SK-N-SH (cell line): Measurements from ENCODE around the gene ANAPC5. TPM values are rescaled to one million over a fixed set of nuclear protein-coding genes. Genes with fewer than 3 reads are reported as not detected.
A peak's percentile ranks its signal among the peaks of the same experiment; 100 is the strongest.

ENCODE experiments used
- CTCF ChIA-PET: fragments of 300-600, 350-600 bp; formaldehyde crosslinking; extraction: SDS; loops from one replicate; lab custom pipeline; 2021; lab: Yijun Ruan, JAX
- POLR2A ChIA-PET: fragments of 350-600 bp; sonication (Branson Sonifier 250); formaldehyde crosslinking; extraction: SDS; loops from one replicate; lab custom pipeline; 2020; ENCODE audit warnings: antibody characterized with exemption, inconsistent platforms; lab: Yijun Ruan, JAX
- DNase-seq: peaks from one replicate; pipeline ENCODE4 v3.0.0; 2012
- H2AFZ ChIP-seq: fragments of 200-600 bp; sonication (generic); 2 replicates; pipeline ENCODE4 v1.8.1; 2016; ENCODE audit warnings: antibody characterized with exemption, mild to moderate bottlenecking, low read depth
- H3F3A ChIP-seq: fragments of 200-600 bp; sonication (generic); replicated peaks from 2 replicates; pipeline ENCODE3; 2016; ENCODE audit warnings: antibody characterized with exemption, mild to moderate bottlenecking; ENCODE audit not compliant: insufficient read depth
- H3K27ac ChIP-seq, 2 experiments: fragments of 200-500 bp in 1 of 2; fragments of 200-600 bp in 1 of 2; sonication (Bioruptor generic) in 1 of 2; sonication (generic), shearing (Covaris generic) in 1 of 2; 2 replicates each; pipeline versions ENCODE4 v1.5.1 to v1.6.1; 2014 to 2016; ENCODE audit warnings: low read depth in 2 of 2, inconsistent platforms in 1 of 2, low read length in 1 of 2, mild to moderate bottlenecking in 1 of 2, mixed read lengths in 1 of 2
- H3K27me3 ChIP-seq: fragments of 200-600 bp; sonication (generic), shearing (Covaris generic); 2 replicates; pipeline ENCODE4 v1.6.1; 2016; ENCODE audit warnings: mixed run types; ENCODE audit not compliant: insufficient read depth
- H3K36me3 ChIP-seq, 2 experiments: fragments of 200-500 bp in 1 of 2; fragments of 200-600 bp in 1 of 2; sonication (Bioruptor generic) in 1 of 2; sonication (generic) in 1 of 2; replicated peaks in 1 of 2; 2 replicates each; pipeline versions ENCODE3 to v1.5.1; 2014 to 2016; ENCODE audit warnings: low read length in 1 of 2, mild to moderate bottlenecking in 1 of 2; ENCODE audit not compliant: insufficient read depth in 2 of 2, control insufficient read depth in 1 of 2
- H3K4me1 ChIP-seq, 2 experiments: fragments of 200-500 bp in 1 of 2; fragments of 200-600 bp in 1 of 2; sonication (Bioruptor generic) in 1 of 2; sonication (generic), shearing (Covaris generic) in 1 of 2; 2 replicates each; pipeline versions ENCODE4 v1.5.1 to v1.6.1; 2014 to 2016; ENCODE audit warnings: low read depth in 1 of 2, low read length in 1 of 2, mixed run types in 1 of 2; ENCODE audit not compliant: insufficient read depth in 2 of 2, control insufficient read depth in 1 of 2
- H3K4me2 ChIP-seq: fragments of 200-600 bp; sonication (generic), shearing (Covaris generic); 2 replicates; pipeline ENCODE4 v1.6.1; 2017; ENCODE audit warnings: mixed run types
- H3K4me3 ChIP-seq, 2 experiments: fragments of 200-500 bp in 1 of 2; fragments of 200-600 bp in 1 of 2; sonication (Bioruptor generic) in 1 of 2; sonication (generic), shearing (Covaris generic) in 1 of 2; 2 replicates each; pipeline versions ENCODE4 v1.5.1 to v1.8.1; 2014 to 2016; ENCODE audit warnings: low read depth in 2 of 2, inconsistent platforms in 1 of 2, low read length in 1 of 2, mild to moderate bottlenecking in 1 of 2, mixed read lengths in 1 of 2, moderate library complexity in 1 of 2
- H3K79me2 ChIP-seq: fragments of 200-600 bp; sonication (generic); 2 replicates; pipeline ENCODE4 v1.8.1; 2017; ENCODE audit warnings: mild to moderate bottlenecking; ENCODE audit not compliant: insufficient read depth
- H3K9ac ChIP-seq: fragments of 200-600 bp; sonication (generic); 2 replicates; pipeline ENCODE4 v1.6.1; 2017; ENCODE audit warnings: mixed run types
- H3K9me2 ChIP-seq: fragments of 200-600 bp; sonication (generic); 2 replicates; pipeline ENCODE4 v1.6.1; 2017; ENCODE audit warnings: mixed run types
- H3K9me3 ChIP-seq: fragments of 200-600 bp; sonication (generic); 2 replicates; pipeline ENCODE4 v1.6.1; 2017; ENCODE audit warnings: mixed run types, mild to moderate bottlenecking, moderate library complexity
- H4K20me1 ChIP-seq: fragments of 200-600 bp; sonication (generic); 2 replicates; pipeline ENCODE4 v1.6.1; 2017; ENCODE audit warnings: mild to moderate bottlenecking, mixed run types; ENCODE audit not compliant: insufficient read depth
- EP300 ChIP-seq, 2 experiments: IDR thresholded peaks; 2 replicates each; pipeline versions ENCODE4 v1.4.0 to v1.6.1; 2012; ENCODE audit warnings: borderline replicate concordance in 1 of 2, low read depth in 1 of 2, low read length in 1 of 2
- GABPA ChIP-seq: IDR thresholded peaks from 2 replicates; pipeline ENCODE4 v1.4.0; 2012; ENCODE audit warnings: low read depth, mild to moderate bottlenecking
- IRF3 ChIP-seq: fragments of 150-350 bp; IDR thresholded peaks from 2 replicates; pipeline ENCODE4 v1.6.1; 2016; ENCODE audit warnings: mild to moderate bottlenecking, low read depth, low read length
- MXI1 ChIP-seq: IDR thresholded peaks from 2 replicates; pipeline ENCODE4 v1.6.1; 2012; ENCODE audit warnings: mild to moderate bottlenecking, low read depth, low read length, improper control_type of control experiment
- RXRA ChIP-seq: IDR thresholded peaks from 2 replicates; pipeline ENCODE4 v1.4.0; 2012; ENCODE audit warnings: low read depth, mild to moderate bottlenecking, borderline replicate concordance
- SIN3A ChIP-seq: IDR thresholded peaks from 2 replicates; pipeline ENCODE4 v1.6.1; 2012; ENCODE audit warnings: low read depth, mild to moderate bottlenecking, low read length, moderate library complexity, borderline replicate concordance
- TCF12 ChIP-seq: IDR thresholded peaks from 2 replicates; pipeline ENCODE4 v1.4.0; 2012
- TEAD4 ChIP-seq: IDR thresholded peaks from 2 replicates; pipeline ENCODE4 v1.4.0; 2012; ENCODE audit warnings: mild to moderate bottlenecking, borderline replicate concordance; ENCODE audit not compliant: insufficient read depth
- WGBS: methylation state at CpG from one replicate; pipeline ENCODE4 v1.1.6; 2017; ENCODE audit warnings: low lambda C conversion rate; 5-methylcytosine and 5-hydroxymethylcytosine counted together
- polyA plus RNA-seq, 3 experiments: library from polyadenylated mRNA; depleted of rRNA; stranded (reverse); fragments of >200 nt; gene quantifications; 2 replicates each; pipeline ENCODE4 v1.2.3, GENCODE V29; 2012
- TF ChIP-seq, protein P1 (sequence below): IDR thresholded peaks from 2 replicates; pipeline ENCODE4 v1.4.0; 2012; ENCODE audit warnings: low read depth
- TF ChIP-seq, protein P2 (sequence below): fragments of 150-350 bp; IDR thresholded peaks from 2 replicates; pipeline ENCODE4 v1.6.1; 2017; ENCODE audit warnings: antibody characterized with exemption, low read length, low read depth, borderline replicate concordance

The ANAPC5 gene
- polyA plus RNA-seq, 1 of the 3 experiments (the other 2 are of a cell fraction) = 110 TPM

DNA sequence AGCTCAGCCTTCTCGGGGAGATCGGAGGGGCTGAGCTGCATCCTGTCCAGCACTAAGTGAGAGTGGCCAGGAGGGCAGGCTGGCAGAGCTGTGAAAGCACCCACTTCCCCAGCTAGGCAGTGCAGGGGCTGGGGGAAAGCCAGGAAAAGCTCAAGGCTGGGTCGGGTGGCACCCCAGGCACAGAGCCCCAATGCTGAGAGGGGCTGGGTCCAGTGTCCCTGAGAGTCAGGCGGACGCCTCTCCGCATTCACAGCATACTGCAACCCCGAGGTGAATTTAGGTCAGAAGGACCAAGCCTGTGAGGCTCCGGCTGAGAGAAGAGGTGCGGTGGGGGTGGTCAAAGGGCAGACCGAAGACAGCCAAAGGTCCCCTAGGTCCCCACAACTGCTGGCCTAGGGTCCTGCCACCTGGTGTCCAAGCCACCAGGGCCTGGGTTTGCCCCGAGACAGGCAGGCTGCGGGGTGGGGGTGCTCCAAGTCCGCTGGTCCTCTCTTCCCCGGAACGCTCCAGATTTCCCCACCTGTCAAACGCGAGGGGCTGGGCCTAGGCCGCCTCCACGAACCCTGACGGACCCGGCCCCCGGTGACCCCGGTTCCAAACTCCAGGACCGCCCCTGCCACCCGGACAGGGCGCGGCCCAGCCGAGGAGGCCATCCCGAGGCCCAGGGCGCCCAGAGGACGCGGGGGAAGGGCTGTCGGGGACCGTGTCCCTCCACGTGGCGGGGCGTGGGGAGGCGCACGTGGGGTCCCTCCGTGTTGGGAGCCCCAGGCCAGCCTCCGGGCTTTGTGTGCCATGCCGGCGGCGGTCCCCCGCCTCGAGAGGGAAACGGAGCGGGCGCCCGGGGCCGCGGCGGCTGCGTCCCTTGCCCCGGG, 56.2 kb downstream of the ANAPC5 start:
- H3K36me3 ChIP-seq = peaks cover 0 to 11% of the 10 kb centered on the region in 2 experiments
- peak overlapping the region; percentile 85 for H3K9ac ChIP-seq
- H4K20me1 ChIP-seq = 0 out of 2 replicates have a peak, but pooled peaks cover 3% of the 10 kb centered on the region
- peak overlapping the region; percentile 72; the same call in 1 of the 2 replicates for H2AFZ ChIP-seq
- peaks cover 34% of the 10 kb centered on the region for H3K79me2 ChIP-seq
- peak overlapping the region; percentile 76 to 90 for H3K4me3 ChIP-seq
- H3F3A ChIP-seq = peaks cover 11% of the 10 kb centered on the region
- H3K9me2 ChIP-seq = no peaks in the 10 kb centered on the region
- no peaks in the 10 kb centered on the region for H3K9me3 ChIP-seq
- POLR2A ChIA-PET = interaction anchor here (0.5 to 1.7 kb wide), 2 partner anchors 30 to 43 kb away, joined by 3 to 5 read pairs; no protein-coding TSS in a partner anchor
- H3K4me1 ChIP-seq = peaks cover 3 to 8% of the 10 kb centered on the region in 2 experiments; a peak in 2 of 4 replicates
- CTCF ChIA-PET = interaction anchor here (0.7 to 1.8 kb wide), 8 partner anchors 10 to 147 kb away, joined by 3 to 6 read pairs (median 4); no protein-coding TSS in a partner anchor
- no peaks in the 10 kb centered on the region for H3K27me3 ChIP-seq
- WGBS = 2% methylated on average over 9 of the region's 55 CpGs
- 0 out of 2 replicates have a peak, but pooled peaks have one; percentile 8 for TF ChIP-seq GABPA
- TF ChIP-seq IRF3 = no peak
- TF ChIP-seq, protein P1, sequence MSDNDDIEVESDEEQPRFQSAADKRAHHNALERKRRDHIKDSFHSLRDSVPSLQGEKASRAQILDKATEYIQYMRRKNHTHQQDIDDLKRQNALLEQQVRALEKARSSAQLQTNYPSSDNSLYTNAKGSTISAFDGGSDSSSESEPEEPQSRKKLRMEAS = peak; percentile 58; the same call in 1 of the 2 replicates
- no peak for TF ChIP-seq EP300 (IDR thresholded peaks at IDR 0.05; ENCODE audit: borderline replicate concordance in 1 of 2, low read depth in 1 of 2, low read length in 1 of 2)
- no peak for TF ChIP-seq TCF12
- no peak for TF ChIP-seq RXRA
- TF ChIP-seq, protein P2, sequence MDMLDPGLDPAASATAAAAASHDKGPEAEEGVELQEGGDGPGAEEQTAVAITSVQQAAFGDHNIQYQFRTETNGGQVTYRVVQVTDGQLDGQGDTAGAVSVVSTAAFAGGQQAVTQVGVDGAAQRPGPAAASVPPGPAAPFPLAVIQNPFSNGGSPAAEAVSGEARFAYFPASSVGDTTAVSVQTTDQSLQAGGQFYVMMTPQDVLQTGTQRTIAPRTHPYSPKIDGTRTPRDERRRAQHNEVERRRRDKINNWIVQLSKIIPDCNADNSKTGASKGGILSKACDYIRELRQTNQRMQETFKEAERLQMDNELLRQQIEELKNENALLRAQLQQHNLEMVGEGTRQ = no peak
- peak; percentile 57; the same call in 1 of the 2 replicates for TF ChIP-seq SIN3A
- TF ChIP-seq TEAD4 = no peak
- peak; percentile 90 for TF ChIP-seq MXI1
- H3K27ac ChIP-seq = peak overlapping the region in 1 of 2 experiments; percentile 39; a peak in 1 of 4 replicates
- H3K4me2 ChIP-seq = peak overlapping the region; percentile 96
- peak; percentile 64 for DNase-seq
